SKM-1 (cell line): ENCODE data around the gene SGCE.
"Not testable (repeated sequence)": the region's sequence is repeated elsewhere in the genome, so short reads cannot be mapped to it uniquely, and the experiment has no call there.

Experiments
- DNase-seq: peaks from one replicate; lab custom pipeline; 2025; ENCODE audit not compliant: unreplicated experiment; lab: John Stamatoyannopoulos, UW

Gene SGCE

GRCh38 chr7:94655848-94656657, at the start of gene SGCE:
Gene SGCE (minus strand): TSS chr7:94656133. CDS start chr7:94656098, 35 bp downstream.
- DNase-seq = no peak

GRCh38 chr7:94705155-94706021, 49.5 kb upstream of the SGCE start:
- not testable (repeated sequence) for DNase-seq

DNA sequence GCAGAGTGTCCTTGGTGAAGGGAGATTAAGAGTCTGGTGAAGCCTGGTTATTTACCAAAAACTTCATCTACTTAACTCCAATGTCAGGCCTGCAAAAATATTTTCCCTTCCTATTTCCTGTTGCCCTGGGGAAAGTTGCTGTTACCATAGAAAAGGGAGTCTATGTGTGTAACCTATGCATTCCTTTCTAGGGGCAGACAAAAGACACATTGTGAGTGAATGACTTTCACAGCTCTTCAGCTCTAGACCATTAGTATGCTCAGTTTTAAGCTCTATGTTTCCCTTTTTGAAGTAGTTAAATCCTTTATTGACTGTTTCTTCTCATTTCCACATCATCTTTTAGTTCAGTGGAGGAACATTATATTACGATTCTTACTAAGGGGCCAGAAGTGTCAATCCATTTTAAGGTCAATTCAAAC, 45.6 kb upstream of the SGCE start:
- no peak for DNase-seq

- no peak for DNase-seq
Observed at GRCh38 chr7:94700926-94701554, 45.1 kb upstream of the SGCE start.

- no peak for DNase-seq
Observed at GRCh38 chr7:94698275-94698674, 42.3 kb upstream of the SGCE start.

DNA sequence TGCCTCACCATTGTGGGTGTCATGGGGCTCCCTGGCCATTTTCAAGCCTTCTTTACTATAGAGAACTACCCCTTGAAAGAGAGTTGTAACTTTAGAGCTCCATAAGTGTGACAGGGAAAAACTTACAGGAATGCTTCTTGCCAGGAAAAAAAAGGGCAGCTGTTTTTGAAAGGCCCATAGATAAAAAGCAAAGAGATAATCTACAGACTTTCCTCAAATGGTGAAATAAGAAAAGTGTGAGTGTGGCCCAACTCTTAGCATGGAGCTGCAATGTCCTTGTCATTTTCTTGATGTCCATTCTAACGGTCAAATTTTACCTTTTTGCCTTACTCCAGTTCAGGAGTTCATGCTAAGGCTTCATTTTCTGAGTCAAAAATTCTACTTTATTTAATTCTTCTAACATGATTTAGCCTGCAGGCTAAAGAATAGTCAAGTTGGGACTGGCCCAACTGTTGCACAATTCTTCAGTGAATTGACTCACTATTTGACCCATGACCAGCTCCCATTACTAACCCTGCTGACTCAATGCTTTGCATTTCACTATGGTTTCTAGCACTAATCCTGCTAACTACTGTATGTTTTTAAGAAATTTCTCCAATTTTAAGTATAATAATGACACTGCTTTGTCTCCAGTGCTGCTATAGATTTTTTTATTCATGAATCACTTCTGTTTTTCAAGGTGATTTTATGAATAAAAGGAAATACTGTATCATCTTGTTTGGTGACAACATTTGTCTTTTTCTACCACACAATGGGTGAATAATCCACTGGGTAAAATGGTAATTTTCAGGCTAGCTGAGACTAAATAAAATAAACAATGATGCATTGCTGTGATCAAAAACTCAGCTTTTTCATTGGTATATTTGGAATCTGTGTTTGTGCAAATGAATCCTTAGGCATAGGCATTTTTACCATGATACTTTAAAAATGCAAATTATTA, 41.4 kb upstream of the SGCE start:
- DNase-seq = no peak

DNA sequence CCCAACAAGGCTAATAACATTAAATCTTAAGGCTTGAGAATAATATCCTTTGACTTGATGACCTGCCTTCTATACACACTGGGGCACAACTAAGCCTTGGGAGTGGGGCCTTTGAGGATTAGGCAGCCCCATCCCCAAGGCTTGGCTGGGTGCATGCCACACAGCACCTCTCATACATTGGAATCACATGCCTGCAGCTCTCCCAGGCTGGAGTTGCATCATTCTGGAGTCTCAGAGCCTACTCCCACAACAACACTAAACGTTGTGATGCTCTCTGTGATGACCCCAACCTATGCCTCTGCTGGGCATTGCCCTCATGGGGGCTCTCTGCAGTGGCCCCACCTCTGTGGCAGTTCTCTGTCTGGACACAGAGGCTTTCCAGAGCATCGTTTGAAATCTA, 31.9 kb upstream of the SGCE start:
- DNase-seq = no peak

DNA sequence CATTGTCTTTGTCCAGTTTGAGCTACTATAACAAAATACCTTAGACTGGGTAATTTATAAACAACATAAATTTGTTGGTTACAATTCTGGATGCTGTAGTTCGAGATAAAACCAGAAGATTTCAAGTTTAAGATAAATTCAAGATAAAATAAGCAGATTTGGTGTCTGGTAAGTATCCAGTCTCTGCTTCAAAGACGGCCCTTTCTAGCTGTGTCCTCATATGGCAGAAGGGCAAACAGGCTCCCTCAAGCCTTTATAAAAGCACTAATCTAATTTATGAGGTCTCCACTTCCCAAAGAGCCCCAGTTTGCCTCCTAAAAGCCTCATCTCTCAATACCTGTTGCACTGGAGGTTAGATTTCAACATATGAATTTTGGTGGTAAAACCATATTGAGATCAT, 31.1 kb upstream of the SGCE start:
- no peak for DNase-seq

DNA sequence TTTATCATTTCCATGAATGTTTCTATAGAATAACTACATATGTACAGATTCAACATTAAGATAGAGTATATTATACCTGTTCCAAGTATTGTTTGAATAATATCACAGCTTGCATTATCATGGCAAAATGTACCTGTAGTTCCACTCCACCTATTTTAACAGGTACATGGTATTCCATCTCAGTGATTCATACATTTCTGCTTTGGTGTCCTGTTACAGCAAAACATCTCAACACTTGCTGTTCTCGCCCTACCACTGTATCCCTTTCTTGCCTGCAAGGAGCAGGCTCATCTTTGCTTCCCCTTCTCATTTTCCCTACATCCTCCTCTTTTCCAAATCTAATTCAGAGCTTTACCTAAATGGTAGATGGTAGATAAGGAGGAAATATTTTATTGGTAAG, 27.1 kb upstream of the SGCE start:
- no peak for DNase-seq

DNA sequence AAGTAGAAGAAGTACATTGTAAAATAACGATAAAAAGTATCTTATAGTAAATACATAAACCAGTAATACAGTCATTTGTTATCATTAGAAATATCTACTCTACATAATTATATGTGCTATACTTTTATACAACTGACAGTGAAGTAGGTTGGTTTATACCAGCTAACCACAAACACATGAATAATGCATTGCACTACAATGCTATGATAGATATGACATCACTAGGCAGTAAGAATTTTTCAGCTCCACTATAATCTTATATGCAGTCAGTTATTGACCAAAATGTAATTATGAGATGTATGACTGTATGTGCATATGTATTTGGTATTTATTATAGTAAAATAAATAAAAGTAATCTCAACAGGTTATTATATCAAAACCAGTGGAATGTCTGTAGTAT, 23.4 kb upstream of the SGCE start:
- no peak for DNase-seq

GRCh38 chr7:94676431-94676830, 20.5 kb upstream of the SGCE start:
- DNase-seq = no peak

GRCh38 chr7:94675356-94675755, 19.4 kb upstream of the SGCE start:
- DNase-seq = no peak

DNA sequence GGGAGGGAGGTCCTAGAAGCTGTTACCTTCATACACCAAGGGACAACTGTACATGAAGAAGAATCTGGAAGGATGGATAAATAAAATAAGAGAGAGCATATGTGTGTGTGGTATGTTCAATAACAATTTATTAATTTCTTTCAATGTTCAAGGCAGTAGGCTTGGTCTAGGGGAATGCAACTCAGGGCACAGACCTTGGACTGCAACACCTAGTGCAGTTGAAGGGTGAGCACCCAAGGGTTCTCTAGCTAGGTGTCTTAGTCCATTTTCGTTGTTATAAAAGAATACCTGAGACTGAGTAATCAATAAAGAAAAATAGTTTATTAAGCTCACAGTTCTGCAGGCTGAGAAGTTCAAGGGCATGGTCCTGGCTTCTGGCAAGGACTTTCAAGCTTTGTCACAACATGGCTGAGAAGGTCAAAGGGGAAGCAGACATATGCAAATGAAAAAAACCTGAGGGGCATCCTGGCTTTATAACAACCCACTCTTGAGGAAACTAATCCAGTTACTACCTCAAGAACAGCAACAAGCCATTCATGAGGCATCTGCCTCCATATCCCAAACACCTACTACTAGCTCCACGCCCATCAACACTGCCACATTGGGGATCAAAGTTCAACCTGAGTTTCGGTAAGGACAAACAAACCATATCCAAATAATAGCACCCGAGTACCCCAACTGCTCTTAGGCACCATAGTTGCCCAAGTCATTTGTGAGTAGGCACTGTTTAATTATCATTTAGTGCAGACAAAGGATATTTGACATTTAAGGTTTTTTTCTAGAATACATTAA, 15.7 kb upstream of the SGCE start:
- DNase-seq = no peak

- DNase-seq = no peak
Observed at GRCh38 chr7:94669773-94670495, 14.0 kb upstream of the SGCE start.

DNA sequence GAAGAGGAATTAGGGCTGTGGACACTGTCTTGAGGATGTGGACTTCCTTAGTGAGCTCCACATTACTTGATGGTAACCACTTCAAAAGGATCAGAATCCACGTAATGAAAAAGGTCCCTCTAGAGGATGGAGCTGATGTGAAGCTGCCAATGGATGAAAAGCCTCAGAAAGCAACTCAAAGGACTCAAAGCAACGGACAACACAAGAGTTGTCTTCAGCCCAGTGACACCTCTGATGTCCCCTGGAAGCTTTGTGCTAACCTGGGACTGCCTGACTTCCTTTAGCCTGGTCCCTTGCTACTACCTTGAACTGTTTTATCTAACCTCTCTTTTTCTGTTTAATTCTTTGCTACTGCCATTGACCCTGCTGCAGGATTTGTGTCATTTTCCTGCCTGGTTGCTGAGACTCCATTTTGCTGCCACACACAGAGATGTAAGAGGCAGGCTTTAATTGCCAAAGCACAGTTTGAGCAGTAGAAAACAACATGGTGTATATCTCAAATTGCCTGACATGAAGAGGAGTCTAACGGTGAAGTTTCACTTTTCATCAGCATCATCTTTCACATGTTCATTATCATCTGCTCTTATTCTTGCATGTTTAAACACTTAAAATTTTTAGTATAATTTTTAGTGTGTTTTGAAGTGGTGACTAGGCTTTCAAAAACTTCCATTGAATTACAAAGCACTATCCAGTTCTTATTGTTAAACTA, 11.1 kb upstream of the SGCE start:
- DNase-seq = no peak

GRCh38 chr7:94665426-94665825, 9.5 kb upstream of the SGCE start:
- DNase-seq = no peak

DNA sequence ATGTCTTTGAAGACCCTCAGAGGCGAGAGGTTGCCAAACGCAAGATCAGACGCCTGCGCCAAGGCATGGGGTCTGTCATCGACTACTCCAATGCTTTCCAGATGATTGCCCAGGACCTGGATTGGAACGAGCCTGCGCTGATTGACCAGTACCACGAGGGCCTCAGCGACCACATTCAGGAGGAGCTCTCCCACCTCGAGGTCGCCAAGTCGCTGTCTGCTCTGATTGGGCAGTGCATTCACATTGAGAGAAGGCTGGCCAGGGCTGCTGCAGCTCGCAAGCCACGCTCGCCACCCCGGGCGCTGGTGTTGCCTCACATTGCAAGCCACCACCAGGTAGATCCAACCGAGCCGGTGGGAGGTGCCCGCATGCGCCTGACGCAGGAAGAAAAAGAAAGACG, 8.1 kb upstream of the SGCE start:
- DNase-seq = no peak

DNA sequence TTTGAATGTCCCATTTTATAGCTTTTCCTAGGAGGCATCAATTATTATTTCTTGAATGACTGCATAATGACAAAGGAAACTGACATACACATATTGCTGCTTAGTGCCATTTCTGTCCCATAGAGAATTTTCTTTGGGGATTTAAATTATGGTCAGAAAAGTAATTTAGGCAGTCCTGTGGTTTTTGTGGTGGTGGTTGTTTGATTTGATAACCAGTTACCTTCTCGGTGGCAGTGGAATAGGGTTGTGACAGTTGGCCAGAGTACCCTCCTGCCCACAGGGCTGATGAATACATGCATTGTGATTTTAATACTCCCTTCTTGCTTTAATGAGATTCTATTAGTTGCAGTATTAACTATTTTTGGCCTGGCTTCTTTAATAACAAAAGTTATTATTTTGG, 6.6 kb upstream of the SGCE start:
- DNase-seq = no peak

GRCh38 chr7:94660006-94660405, 4.1 kb upstream of the SGCE start:
- no peak for DNase-seq
